ENCODE measurements around the gene ORM1.

ORM1 gene

GRCh38 chr9:114290561-114290986 is 32.3 kb upstream of the ORM1 start:
- Histone ChIP-seq H3K27ac (replicated peaks; ENCODE audit: low read length) (no peak overlapping the region), H3K4me1 (ENCODE audit: control insufficient read depth in 2 of 2, insufficient read depth in 1 of 2, low read depth in 1 of 2, low read length in 2 of 2) (peaks cover 2 to 13% of the 10 kb centered on the region in 2 donors), H2AFZ (ENCODE audit: low read length) (no peak overlapping the region), H3K36me3 (replicated peaks in 1 of 2; ENCODE audit: control insufficient read depth in 2 of 2, insufficient read depth in 2 of 2, low read length in 2 of 2) (peaks cover 5 to 28% of the 10 kb centered on the region in 2 donors), H4K91ac (ENCODE audit: low read depth, low read length, poor library complexity) (no peak overlapping the region), H3K23ac (ENCODE audit: low read depth, low read length, poor library complexity) (no peak overlapping the region), H3K27me3 (ENCODE audit: control insufficient read depth in 3 of 3, insufficient read depth in 3 of 3, low read depth in 1 of 3, low read length in 3 of 3) (no peaks in the 10 kb centered on the region), H3K9ac (ENCODE audit: low read depth, low read length, poor library complexity) (no peak overlapping the region), H2BK12ac (ENCODE audit: low read length) (no peak overlapping the region), H3K9me3 (replicated peaks in 1 of 2; ENCODE audit: control insufficient read depth in 2 of 2, insufficient read depth in 1 of 2, low read depth in 1 of 2, low read length in 2 of 2) (peaks cover 3 to 14% of the 10 kb centered on the region in 2 donors), H3K4ac (ENCODE audit: low read length) (no peak overlapping the region), H2BK120ac (ENCODE audit: low read depth, low read length) (no peak overlapping the region), H3K4me3 (ENCODE audit: low read length in 2 of 2) (no peak overlapping the region), H2AK5ac (ENCODE audit: low read depth, low read length) (no peak overlapping the region), H2BK5ac (ENCODE audit: low read length) (no peak overlapping the region), H3K79me1 (ENCODE audit: low read depth, low read length) (no peaks in the 10 kb centered on the region), H3K18ac (ENCODE audit: low read length) (no peak overlapping the region), H2BK15ac (ENCODE audit: low read length) (no peak overlapping the region), H3K4me2 (ENCODE audit: insufficient read depth, low read length, poor library complexity, severe bottlenecking) (no peak overlapping the region), H4K8ac (ENCODE audit: low read depth, low read length) (no peak overlapping the region), H3K14ac (ENCODE audit: low read length) (no peak overlapping the region)
- no peak for DNase-seq (ENCODE audit: low spot score)
- WGBS, 2 donors (ENCODE audit: extremely low coverage in 2 of 2, insufficient read length in 2 of 2, insufficient replicate concordance in 1 of 2): no CpG with 5 or more reads among the region's 7 CpGs

- WGBS, 2 donors (ENCODE audit: extremely low coverage in 2 of 2, insufficient read length in 2 of 2, insufficient replicate concordance in 1 of 2): no CpG with 5 or more reads among the region's 12 CpGs
- Histone ChIP-seq H3K4me3 (ENCODE audit: low read length in 2 of 2) (no peak overlapping the region), H2BK120ac (ENCODE audit: low read depth, low read length) (no peak overlapping the region), H3K27ac (replicated peaks; ENCODE audit: low read length) (no peak overlapping the region), H3K18ac (ENCODE audit: low read length) (no peak overlapping the region), H3K27me3 (ENCODE audit: control insufficient read depth in 3 of 3, insufficient read depth in 3 of 3, low read depth in 1 of 3, low read length in 3 of 3) (no peaks in the 10 kb centered on the region), H3K9ac (ENCODE audit: low read depth, low read length, poor library complexity) (no peak overlapping the region), H3K9me3 (replicated peaks in 1 of 2; ENCODE audit: control insufficient read depth in 2 of 2, insufficient read depth in 1 of 2, low read depth in 1 of 2, low read length in 2 of 2) (peaks cover 3 to 18% of the 10 kb centered on the region in 2 donors), H3K36me3 (replicated peaks in 1 of 2; ENCODE audit: control insufficient read depth in 2 of 2, insufficient read depth in 2 of 2, low read length in 2 of 2) (peaks cover 5 to 28% of the 10 kb centered on the region in 2 donors), H3K4me2 (ENCODE audit: insufficient read depth, low read length, poor library complexity, severe bottlenecking) (no peak overlapping the region), H2BK5ac (ENCODE audit: low read length) (no peak overlapping the region), H3K23ac (ENCODE audit: low read depth, low read length, poor library complexity) (no peak overlapping the region), H4K91ac (ENCODE audit: low read depth, low read length, poor library complexity) (no peak overlapping the region), H2BK12ac (ENCODE audit: low read length) (no peak overlapping the region), H2BK15ac (ENCODE audit: low read length) (no peak overlapping the region), H3K4ac (ENCODE audit: low read length) (no peak overlapping the region), H3K4me1 (ENCODE audit: control insufficient read depth in 2 of 2, insufficient read depth in 1 of 2, low read depth in 1 of 2, low read length in 2 of 2) (peaks cover 2 to 9% of the 10 kb centered on the region in 2 donors), H3K79me1 (ENCODE audit: low read depth, low read length) (no peaks in the 10 kb centered on the region), H2AK5ac (ENCODE audit: low read depth, low read length) (no peak overlapping the region), H4K8ac (ENCODE audit: low read depth, low read length) (no peak overlapping the region), H3K14ac (ENCODE audit: low read length) (no peak overlapping the region), H2AFZ (ENCODE audit: low read length) (no peak overlapping the region)
- peak; percentile 79 for DNase-seq (ENCODE audit: low spot score)
Observed at GRCh38 chr9:114291064-114291474, 31.8 kb upstream of the ORM1 start.

GRCh38 chr9:114291886-114292590 is 30.9 kb upstream of the ORM1 start:
- peaks cover 5 to 35% of the 10 kb centered on the region in 2 donors for H3K36me3 ChIP-seq (replicated peaks in 1 of 2; ENCODE audit: control insufficient read depth in 2 of 2, insufficient read depth in 2 of 2, low read length in 2 of 2)
- DNase-seq (ENCODE audit: low spot score): no peak

GRCh38 chr9:114294664-114295063 is 28.2 kb upstream of the ORM1 start:
- no peak overlapping the region for H4K91ac ChIP-seq (ENCODE audit: low read depth, low read length, poor library complexity)
- H3K9me3 ChIP-seq (replicated peaks in 1 of 2; ENCODE audit: control insufficient read depth in 2 of 2, insufficient read depth in 1 of 2, low read depth in 1 of 2, low read length in 2 of 2): peaks cover 3 to 22% of the 10 kb centered on the region in 2 donors
- H4K8ac ChIP-seq (ENCODE audit: low read depth, low read length): no peak overlapping the region
- H3K23ac ChIP-seq (ENCODE audit: low read depth, low read length, poor library complexity): no peak overlapping the region
- no peaks in the 10 kb centered on the region for H3K27me3 ChIP-seq (ENCODE audit: control insufficient read depth in 3 of 3, insufficient read depth in 3 of 3, low read depth in 1 of 3, low read length in 3 of 3)
- H3K4me1 ChIP-seq (ENCODE audit: control insufficient read depth in 2 of 2, insufficient read depth in 1 of 2, low read depth in 1 of 2, low read length in 2 of 2): no peaks in the 10 kb centered on the region
- no peak overlapping the region for H2BK12ac ChIP-seq (ENCODE audit: low read length)
- H3K4me2 ChIP-seq (ENCODE audit: insufficient read depth, low read length, poor library complexity, severe bottlenecking): no peak overlapping the region
- no peak overlapping the region for H3K4ac ChIP-seq (ENCODE audit: low read length)
- H3K9ac ChIP-seq (ENCODE audit: low read depth, low read length, poor library complexity): no peak overlapping the region
- H3K36me3 ChIP-seq (replicated peaks in 1 of 2; ENCODE audit: control insufficient read depth in 2 of 2, insufficient read depth in 2 of 2, low read length in 2 of 2): peaks cover 7 to 58% of the 10 kb centered on the region in 2 donors
- H3K4me3 ChIP-seq (ENCODE audit: low read length in 2 of 2): no peak overlapping the region
- no peak overlapping the region for H3K14ac ChIP-seq (ENCODE audit: low read length)
- H2BK120ac ChIP-seq (ENCODE audit: low read depth, low read length): no peak overlapping the region
- H3K18ac ChIP-seq (ENCODE audit: low read length): no peak overlapping the region
- no peak overlapping the region for H3K27ac ChIP-seq (replicated peaks; ENCODE audit: low read length)
- no peak overlapping the region for H2AFZ ChIP-seq (ENCODE audit: low read length)
- H2BK15ac ChIP-seq (ENCODE audit: low read length): no peak overlapping the region
- H2BK5ac ChIP-seq (ENCODE audit: low read length): no peak overlapping the region
- no peak overlapping the region for H2AK5ac ChIP-seq (ENCODE audit: low read depth, low read length)
- no peak for DNase-seq (ENCODE audit: low spot score)
- H3K79me1 ChIP-seq (ENCODE audit: low read depth, low read length): no peaks in the 10 kb centered on the region

More at GRCh38 chr9:114291886-114292590, 30.9 kb upstream of the ORM1 start:
- H3K9ac ChIP-seq (ENCODE audit: low read depth, low read length, poor library complexity): no peak overlapping the region
- H2BK120ac ChIP-seq (ENCODE audit: low read depth, low read length): no peak overlapping the region
- H3K27me3 ChIP-seq (ENCODE audit: control insufficient read depth in 3 of 3, insufficient read depth in 3 of 3, low read depth in 1 of 3, low read length in 3 of 3): no peaks in the 10 kb centered on the region
- peaks cover 2 to 8% of the 10 kb centered on the region in 2 donors for H3K4me1 ChIP-seq (ENCODE audit: control insufficient read depth in 2 of 2, insufficient read depth in 1 of 2, low read depth in 1 of 2, low read length in 2 of 2)
- H2BK5ac ChIP-seq (ENCODE audit: low read length): no peak overlapping the region
- no peak overlapping the region for H3K23ac ChIP-seq (ENCODE audit: low read depth, low read length, poor library complexity)
- H3K18ac ChIP-seq (ENCODE audit: low read length): no peak overlapping the region
- no peak overlapping the region for H4K8ac ChIP-seq (ENCODE audit: low read depth, low read length)
- H3K4me2 ChIP-seq (ENCODE audit: insufficient read depth, low read length, poor library complexity, severe bottlenecking): no peak overlapping the region
- H2AK5ac ChIP-seq (ENCODE audit: low read depth, low read length): no peak overlapping the region
- no peak overlapping the region for H3K14ac ChIP-seq (ENCODE audit: low read length)
- no peak overlapping the region for H3K4me3 ChIP-seq (ENCODE audit: low read length in 2 of 2)
- H2BK12ac ChIP-seq (ENCODE audit: low read length): no peak overlapping the region
- H2BK15ac ChIP-seq (ENCODE audit: low read length): no peak overlapping the region
- no peak overlapping the region for H3K27ac ChIP-seq (replicated peaks; ENCODE audit: low read length)
- no peak overlapping the region for H3K4ac ChIP-seq (ENCODE audit: low read length)
- H3K79me1 ChIP-seq (ENCODE audit: low read depth, low read length): no peaks in the 10 kb centered on the region
- H4K91ac ChIP-seq (ENCODE audit: low read depth, low read length, poor library complexity): no peak overlapping the region
- no peak overlapping the region for H2AFZ ChIP-seq (ENCODE audit: low read length)
- peaks cover 3 to 22% of the 10 kb centered on the region in 2 donors for H3K9me3 ChIP-seq (replicated peaks in 1 of 2; ENCODE audit: control insufficient read depth in 2 of 2, insufficient read depth in 1 of 2, low read depth in 1 of 2, low read length in 2 of 2)
- WGBS, 2 donors (ENCODE audit: extremely low coverage in 2 of 2, insufficient read length in 2 of 2, insufficient replicate concordance in 1 of 2): no CpG with 5 or more reads among the region's 11 CpGs
